MM.1S (cell line): ENCODE data around the gene CLIC5.

Experiments
- EZH2 ChIP-seq: fragments of 300-600 bp; sonication (generic); optimal IDR thresholded peaks from 2 replicates; pipeline ENCODE3; 2017; ENCODE audit warnings: low read depth, mild to moderate bottlenecking, antibody characterized with exemption, low read length, mixed read lengths
- TF ChIP-seq, protein P1 (sequence below): fragments of 300-600 bp; sonication (generic); IDR thresholded peaks from 2 replicates; pipeline ENCODE4 v1.5.1; 2016; ENCODE audit warnings: antibody characterized with exemption, low read length, mixed read lengths

DNA sequence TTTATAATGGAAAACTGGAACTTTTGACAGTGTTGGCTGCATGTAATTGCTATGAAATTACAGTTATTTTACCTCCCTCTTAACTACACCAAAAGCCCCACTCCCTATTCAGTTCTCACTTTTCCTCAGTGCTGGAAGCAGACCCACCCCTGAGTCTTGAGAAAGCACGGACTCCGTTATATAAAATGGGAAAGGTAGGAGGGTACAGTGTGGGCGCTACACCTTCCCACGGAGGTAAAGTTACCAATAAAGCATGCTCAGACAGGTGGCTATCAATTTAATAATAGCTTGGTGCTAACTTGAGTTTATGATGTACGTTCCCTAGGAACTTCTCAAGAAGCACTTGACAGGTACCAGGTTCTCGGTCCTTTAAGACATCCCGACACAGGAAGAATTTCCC, 59.0 kb downstream of the CLIC5 start:
- TF ChIP-seq, protein P1, sequence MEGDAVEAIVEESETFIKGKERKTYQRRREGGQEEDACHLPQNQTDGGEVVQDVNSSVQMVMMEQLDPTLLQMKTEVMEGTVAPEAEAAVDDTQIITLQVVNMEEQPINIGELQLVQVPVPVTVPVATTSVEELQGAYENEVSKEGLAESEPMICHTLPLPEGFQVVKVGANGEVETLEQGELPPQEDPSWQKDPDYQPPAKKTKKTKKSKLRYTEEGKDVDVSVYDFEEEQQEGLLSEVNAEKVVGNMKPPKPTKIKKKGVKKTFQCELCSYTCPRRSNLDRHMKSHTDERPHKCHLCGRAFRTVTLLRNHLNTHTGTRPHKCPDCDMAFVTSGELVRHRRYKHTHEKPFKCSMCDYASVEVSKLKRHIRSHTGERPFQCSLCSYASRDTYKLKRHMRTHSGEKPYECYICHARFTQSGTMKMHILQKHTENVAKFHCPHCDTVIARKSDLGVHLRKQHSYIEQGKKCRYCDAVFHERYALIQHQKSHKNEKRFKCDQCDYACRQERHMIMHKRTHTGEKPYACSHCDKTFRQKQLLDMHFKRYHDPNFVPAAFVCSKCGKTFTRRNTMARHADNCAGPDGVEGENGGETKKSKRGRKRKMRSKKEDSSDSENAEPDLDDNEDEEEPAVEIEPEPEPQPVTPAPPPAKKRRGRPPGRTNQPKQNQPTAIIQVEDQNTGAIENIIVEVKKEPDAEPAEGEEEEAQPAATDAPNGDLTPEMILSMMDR, result no peak
- TF ChIP-seq EZH2, result no peak
